ENCODE results near the gene PSORS1C2. TPM values are rescaled to one million over a fixed set of nuclear protein-coding genes. Genes with fewer than 3 reads are reported as not detected.
A peak's percentile ranks its signal among the peaks of the same experiment; 100 is the strongest.
"Not testable (repeated sequence)": the region's sequence is repeated elsewhere in the genome, so short reads cannot be mapped to it uniquely, and the experiment has no call there.

Gene PSORS1C2
- not detected in 2 replicates for total RNA-seq

DNA sequence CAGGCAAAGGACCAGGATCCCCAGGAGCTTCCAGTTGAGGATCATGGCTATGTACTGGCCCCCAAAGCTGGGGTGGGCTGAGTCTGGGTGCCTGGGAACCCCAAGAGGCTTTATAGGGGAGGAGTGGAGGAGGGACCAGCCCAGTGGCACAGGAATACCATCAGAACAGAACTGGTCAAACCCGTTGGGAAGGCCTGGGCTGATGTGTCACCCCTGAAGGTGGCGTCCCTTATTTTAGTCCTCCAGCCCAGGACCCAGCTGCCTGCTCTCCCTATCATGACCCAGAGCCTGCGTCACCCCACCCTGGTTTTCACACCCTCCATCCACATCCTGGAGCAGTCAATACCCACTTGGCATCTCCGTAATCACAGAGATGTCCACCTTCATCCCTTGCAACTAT lies at the start of gene PSORS1C2:
Gene PSORS1C2 (minus strand): TSS at position 85 of the 400 bp plus-strand sequence. CDS start 40 bp downstream, at position 45.
- no peak for DNase-seq (ENCODE audit: low read depth in 2 of 2)

DNA sequence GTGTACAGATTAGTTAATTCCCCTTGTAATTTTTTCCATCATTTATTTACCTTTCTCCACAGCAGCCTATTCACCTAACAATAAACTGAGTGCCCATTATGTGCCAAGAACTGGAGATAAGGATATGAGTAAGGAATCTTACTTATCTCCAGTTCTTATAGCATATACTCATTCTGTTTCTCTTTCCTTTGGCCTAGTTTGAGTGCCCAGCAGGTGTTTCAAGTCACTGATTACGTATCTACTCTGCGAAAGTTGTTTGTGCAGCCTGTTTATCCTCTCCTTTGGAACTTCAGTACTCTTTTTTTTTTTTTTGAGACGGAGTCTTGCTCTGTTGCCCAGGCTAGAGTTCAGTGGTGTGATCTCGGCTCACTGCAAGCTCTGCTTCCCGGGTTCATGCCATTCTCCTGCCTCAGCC lies 48.9 kb upstream of the PSORS1C2 start:
- no peak for DNase-seq (ENCODE audit: low read depth in 2 of 2)

DNA sequence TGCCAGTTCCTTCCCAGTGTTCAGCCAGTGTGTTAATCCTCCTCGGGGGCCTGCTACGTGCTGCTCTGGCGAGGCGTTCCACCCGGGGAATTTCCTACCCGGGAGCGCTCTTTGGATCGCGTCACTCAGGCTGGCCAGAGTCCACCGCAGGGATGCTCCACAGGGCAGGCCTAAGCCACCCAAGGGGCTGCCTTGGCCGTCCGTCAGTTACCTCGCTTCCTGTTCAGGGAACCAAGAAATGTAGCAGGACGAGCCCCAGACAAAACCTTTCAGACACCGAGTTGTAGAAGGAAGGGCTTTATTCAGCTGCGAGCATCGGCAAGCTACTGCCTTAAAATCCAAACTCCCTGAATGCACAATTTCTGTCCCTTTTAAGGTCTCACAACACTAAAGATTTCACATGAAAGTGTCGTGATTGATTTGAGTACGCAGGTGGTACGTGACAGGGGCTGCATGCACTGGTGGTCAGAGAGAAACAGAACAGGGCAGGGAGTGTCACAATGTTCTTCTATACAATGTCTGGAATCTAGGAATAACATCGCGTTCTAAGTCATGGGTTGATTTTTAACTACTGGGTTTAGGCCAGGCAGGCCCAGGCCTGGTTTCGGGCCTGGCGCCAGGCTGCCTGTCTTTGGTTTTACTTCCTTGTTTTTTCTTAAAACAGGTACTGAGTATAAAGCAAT lies 47.3 kb upstream of the PSORS1C2 start:
- DNase-seq (ENCODE audit: low read depth in 2 of 2) = no peak

DNA sequence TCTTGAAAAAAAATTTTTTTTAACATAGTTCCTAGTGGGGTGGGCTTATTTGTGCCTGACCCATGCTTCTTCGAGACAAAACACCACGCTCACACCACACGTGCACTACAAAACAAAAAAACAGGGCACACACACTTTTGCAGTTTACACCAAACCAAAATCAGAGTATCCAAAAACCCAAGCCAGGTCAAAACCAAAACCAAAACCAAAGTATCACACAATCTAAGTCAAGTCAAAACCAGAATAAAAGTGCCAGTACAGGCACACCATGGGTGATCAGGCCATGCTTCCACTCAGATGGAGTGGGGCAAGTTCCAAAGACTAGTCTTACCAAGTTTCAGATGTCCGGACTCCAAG lies 46.8 kb upstream of the PSORS1C2 start:
- not testable (repeated sequence) for DNase-seq (ENCODE audit: low read depth in 2 of 2)

DNA sequence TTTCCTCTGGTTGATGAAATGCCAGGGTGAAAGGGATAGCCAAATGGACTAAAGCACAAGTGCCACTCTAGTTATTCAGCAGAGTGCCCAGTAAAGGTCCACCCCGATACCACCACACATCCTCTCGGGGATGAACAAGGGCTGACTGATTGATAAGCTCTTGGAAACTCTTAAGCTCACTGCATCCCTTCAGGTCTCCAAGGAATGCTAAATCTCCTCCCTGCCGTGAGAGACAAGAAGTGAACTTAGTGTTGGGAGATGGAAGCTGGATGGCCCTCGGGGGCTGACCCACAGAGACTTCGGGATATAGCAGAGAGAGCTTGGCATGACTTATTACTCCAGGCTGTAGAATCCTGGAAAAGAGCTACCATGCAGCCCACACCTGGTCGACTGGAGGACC lies 45.0 kb upstream of the PSORS1C2 start:
- not testable (repeated sequence) for DNase-seq (ENCODE audit: low read depth in 2 of 2)

DNA sequence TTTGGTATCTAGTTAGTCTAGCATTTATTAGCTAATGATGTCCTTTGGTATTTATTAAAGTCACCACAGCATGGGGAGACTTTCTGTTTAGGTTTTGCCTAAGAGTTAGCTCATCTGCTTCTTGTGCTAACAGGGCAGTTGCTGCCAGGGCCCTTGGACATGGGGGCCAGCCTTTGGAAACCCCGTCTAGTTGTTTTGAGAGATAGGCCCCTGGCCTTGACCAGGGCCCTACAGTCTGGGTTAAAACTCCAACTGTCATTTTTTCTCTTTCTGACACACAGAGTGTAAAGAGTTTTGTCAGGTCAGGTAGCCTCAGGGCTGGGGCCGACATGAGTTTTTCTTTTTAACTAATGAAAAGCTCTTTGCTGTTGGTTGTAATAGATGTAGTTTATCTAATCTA lies 44.4 kb upstream of the PSORS1C2 start:
- DNase-seq (ENCODE audit: low read depth in 2 of 2) = not testable (repeated sequence)

DNA sequence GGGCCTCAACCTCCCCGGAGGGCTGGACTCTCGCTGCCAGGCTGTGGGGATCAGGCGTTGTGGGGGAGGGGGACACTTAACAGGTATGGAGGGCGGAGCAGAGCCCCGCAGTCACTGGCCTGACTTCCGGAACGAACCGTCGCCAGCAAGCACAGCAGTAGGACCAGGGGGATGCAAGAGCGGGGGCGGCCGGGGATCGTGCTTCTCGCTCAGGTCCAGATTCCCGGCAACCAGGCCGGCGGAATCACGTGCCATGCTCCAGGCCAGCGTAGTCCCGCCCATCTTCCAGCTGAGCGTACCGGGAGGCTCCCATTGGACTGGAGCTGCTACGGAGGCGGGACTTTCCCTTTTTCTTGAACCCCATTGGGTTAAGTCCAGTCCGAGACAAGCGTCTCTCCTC lies 41.6 kb upstream of the PSORS1C2 start:
- DNase-seq (ENCODE audit: low read depth in 2 of 2) = peak; percentile 77 to 88

DNA sequence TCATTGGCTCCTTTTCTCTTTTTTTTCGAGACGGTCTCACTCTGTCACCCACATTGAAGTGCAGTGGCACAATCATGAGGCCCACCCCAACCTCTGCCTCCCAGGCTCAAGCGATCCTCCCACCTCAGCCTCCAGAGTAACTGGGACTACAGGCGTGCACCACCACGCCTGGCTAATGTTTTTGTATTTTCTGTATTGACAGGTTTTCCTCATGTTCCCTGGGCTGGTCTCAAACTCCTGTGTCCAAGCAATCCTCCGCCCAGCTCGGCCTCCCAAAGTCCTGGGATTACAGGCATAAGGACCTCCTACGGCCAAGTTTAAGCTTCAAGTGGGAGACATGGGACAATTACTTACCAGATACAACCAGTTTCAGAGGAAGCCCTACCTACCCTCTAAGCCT lies 41.0 kb upstream of the PSORS1C2 start:
- no peak for DNase-seq (ENCODE audit: low read depth in 2 of 2)

DNA sequence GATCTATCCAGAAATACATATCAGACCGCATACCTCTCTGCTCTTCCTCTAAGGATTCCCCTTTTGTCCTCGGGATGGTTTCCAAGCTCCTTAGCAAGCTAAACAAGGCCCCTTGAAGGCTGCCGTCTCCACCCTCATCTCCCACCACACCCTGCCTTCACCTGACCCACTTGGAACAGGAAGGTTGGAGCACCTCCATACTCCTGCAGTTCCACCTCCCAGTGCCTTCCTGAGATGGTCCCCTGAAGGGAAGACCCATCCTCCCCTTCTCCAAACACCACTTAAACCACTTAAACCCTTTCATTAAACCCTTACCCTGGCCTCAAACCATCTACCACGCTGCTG lies 40.1 kb upstream of the PSORS1C2 start:
- no peak for DNase-seq (ENCODE audit: low read depth in 2 of 2)

DNA sequence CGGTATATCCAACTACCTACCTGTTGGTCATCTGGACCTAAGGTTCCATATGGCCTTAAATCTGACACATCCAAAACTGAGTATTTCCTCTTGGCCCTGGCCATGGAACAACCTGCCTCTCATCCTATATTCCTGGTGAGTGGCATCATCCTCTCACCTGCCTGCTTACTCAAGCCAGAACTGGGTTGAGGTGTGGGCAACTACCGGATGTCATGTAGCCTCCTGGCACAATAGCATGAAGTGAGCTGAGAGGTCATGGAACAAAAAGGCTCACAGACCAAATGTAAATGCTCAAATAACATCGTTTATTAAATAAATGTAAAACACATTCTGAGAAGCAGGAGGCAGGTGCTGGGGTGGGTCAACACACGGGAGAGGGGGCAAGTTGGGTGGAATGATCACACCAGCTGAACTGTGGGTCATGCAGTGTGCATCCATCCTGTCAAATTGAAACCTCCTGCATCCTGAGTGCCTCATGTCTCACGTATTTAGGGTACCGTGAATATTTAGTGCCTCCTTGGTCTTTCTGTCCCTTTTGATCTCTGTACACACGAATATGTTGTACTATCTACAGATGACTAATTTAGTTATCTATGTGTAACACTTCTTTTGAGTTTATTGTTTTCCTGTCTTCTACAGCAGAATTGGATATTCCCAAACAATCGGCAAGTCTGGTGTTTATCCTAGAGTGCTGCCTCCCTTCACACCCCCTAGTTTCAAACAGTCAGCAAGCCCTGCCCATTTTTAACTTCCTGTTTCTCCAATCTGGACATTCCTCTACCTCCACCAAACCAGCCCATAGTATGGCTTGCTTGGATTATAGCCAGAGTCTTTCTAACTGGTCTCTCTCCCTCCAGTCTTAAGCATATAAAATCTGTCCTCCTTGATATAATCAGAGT lies 39.5 kb upstream of the PSORS1C2 start:
- peak in 1 of 2 donors; percentile 39 for DNase-seq (ENCODE audit: low read depth in 2 of 2)

DNA sequence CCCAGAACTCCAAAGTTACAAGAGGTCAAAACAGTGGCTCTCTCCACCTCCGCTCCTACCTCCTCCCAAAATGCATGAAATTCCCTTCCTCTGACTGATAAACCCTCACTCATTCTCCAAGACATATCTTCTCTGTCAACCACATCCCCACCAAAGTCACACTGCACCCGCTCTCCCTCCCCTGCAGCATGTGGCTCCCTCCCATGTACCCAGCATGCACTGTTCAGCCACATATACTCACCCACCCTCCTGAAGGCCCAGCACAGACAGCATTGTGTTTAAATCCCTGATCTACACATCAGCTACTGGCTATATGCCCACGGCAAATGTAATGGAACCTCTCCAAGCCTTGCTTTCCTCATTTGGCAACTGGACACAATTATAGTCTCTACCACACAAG lies 37.1 kb upstream of the PSORS1C2 start:
- DNase-seq (ENCODE audit: low read depth in 2 of 2) = no peak

DNA sequence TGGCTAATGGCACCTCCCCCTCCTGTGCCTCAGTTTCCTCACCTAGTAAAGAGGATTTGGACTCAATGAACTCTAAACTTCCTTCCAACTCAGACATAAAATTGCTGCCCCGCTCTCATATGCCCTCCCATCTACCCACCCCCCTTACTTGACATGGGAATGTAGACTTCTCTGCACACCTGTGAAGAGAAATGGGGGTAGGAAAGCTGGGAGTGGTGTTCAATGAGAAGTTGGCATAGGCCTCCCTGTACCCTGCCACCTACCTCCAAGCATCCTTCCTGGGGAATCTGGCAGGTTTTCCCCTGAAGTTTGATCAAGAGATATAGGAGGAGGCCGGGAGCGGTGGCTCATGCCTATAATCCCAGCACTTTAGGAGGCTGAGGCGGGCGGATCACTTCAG lies 35.5 kb upstream of the PSORS1C2 start:
- DNase-seq (ENCODE audit: low read depth in 2 of 2) = no peak

DNA sequence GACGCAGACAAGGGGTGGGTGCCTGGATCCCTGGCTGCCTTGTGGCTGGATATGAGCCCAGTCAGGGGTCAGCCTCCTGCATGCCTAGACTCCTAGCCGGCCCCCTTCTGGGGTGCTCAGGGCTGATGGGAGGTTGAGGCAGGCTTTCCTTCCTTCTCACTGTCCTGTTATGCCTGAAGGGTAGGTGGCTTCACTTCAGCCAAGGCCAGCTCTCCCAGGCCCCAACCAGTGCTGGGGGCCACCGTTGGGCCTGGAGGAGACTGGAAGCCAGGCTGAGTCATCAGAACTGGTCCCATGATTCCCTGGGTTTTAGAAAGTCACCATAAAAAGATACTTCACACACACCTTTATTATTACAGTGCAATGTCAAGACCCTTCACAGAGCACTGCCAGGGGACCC lies 34.5 kb upstream of the PSORS1C2 start:
- DNase-seq (ENCODE audit: low read depth in 2 of 2) = no peak

DNA sequence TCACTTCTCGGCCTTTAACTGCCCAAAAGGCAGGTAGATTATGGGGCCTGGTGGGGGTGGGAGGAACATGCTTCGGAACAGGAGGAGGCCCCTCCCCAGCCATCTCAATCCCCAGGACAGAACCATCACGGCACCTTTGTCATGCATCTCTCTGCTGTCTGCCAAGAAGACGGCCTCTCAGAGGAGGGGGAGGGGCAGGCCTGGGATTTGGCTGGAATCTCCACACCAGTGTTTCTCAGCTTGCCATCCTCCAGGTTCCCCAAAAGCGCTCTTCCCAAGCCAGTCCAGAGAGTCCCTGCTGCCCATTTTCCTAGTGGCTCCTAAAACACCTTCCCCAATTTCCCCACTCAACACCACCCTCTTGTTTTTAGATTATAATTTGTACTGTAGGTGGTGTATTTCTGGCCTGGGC lies 34.1 kb upstream of the PSORS1C2 start:
- no peak for DNase-seq (ENCODE audit: low read depth in 2 of 2)

DNA sequence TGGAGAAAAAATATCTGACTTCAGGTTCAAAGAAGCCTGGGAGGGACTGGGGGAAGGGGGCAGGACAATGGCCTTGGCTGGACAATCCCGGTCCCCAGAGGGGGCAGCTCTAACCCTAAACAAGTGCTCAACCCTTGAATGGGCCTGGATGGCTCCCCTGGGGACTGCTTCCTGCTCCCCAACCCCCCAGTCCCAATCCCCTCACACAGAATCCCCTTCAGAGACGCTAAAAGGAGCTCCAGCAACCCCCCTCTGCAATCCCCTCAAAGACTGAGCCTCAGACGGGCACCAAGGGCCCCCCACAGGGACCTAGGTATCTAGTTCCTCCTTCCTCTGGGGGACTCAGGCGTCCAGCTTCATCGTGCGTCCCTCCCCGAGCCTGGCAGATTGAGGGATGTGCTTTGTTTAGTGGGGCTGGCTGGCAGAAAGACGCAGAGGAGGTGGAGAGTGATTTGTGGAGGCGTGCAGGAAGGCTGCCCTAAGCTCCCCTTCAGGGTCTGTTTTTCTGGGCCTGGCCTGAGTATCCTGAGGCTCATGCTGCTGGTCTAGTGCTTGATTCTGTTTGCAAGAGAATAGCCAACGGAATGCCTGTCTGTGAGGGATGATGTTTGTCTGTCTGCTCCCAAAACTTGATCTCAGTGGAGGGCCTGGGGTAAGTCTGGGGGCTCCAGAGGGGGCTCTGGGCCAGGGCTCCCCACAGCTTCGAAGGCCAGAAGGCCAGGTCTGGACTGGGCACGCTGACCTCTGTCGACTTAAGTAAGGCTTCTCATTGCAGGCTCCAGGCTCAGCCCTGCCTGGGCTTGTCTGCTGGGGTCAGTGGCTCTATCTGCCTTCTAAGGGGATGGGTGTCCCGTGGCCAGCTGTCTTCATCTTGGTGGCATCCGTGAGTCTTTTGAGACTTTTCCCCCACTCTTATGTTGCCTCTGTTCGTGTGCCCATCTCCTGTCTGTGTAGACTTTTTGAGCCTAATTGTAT lies 33.4 kb upstream of the PSORS1C2 start:
- DNase-seq (ENCODE audit: low read depth in 2 of 2) = no peak

DNA sequence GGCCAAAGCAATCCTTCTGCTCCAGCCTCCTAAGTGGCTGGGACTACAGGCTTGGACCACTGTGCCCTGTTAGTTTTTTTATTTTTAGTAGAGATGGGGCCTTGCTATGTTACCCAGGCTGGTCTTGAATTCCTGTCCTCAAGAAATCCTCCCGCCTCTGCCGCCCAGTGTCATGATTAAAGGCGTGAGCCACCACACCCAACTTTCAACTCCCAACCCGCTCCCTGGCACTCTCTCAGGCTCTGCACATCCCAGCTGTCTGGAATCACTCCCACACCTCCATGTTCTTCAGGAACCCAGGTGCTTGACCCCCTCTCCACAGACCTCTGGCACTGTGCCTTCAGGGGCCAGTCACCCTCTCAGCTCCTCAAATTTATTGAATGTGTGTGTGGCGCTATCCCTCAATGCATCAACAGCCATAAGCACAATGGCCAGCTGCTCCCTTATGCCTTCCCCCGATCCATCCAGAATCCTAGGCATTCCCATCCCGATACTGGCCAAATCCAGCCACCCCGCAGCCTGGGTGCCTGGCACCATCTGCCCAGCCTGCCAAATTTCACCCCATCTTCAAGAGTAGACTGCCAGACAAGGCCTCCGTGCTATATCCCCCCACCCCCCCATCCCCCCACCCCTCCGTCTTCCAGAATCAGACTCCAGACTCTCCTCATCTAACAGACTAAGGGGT lies 32.3 kb upstream of the PSORS1C2 start:
- no peak for DNase-seq (ENCODE audit: low read depth in 2 of 2)

DNA sequence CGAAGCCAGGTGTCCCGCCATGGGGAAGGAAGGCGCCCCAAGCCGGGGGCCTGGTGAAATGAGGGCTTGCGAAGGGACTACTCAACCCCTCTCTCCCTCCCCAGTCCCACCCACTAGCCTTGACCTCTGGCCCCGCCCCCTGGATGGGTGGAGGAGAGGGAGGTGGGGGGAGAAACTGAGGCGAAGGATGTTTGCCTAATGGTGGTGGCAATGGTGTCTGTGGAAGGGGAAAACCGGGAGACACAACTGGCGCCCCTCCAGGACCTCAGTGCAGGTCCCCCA lies 31.7 kb upstream of the PSORS1C2 start, which contains the start of gene POU5F1:
Gene POU5F1 (minus strand): TSS at position 83 of the 282 bp plus-strand sequence. CDS start 62 bp downstream, at position 21.
- DNase-seq (ENCODE audit: low read depth in 2 of 2) = no peak

DNA sequence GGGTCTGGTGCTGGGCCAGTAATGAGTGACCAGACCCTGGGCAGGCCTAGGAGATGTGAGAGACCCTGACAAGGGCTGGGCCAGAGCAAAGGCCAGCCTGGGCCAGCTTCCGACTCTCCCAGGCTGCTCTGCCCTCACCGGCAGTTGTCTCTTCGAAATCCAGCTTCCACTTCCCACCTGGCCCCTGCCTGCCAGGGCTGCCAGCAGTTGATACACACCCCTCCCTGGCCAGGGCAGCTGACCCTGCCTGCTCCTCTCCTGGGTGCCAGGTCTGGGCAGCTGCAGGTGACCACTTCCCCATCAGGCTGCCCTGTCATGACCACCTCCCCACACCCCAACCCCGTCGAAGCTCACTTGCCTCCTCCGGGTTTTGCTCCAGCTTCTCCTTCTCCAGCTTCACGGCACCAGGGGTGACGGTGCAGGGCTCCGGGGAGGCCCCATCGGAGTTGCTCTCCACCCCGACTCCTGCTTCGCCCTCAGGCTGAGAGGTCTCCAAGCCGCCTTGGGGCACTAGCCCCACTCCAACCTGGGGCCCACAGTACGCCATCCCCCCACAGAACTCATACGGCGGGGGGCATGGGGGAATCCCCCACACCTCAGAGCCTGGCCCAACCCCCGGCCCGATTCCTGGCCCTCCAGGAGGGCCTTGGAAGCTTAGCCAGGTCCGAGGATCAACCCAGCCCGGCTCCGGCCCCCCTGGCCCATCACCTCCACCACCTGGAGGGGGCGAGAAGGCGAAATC lies 31.2 kb upstream of the PSORS1C2 start:
- not testable (repeated sequence) for DNase-seq (ENCODE audit: low read depth in 2 of 2)

DNA sequence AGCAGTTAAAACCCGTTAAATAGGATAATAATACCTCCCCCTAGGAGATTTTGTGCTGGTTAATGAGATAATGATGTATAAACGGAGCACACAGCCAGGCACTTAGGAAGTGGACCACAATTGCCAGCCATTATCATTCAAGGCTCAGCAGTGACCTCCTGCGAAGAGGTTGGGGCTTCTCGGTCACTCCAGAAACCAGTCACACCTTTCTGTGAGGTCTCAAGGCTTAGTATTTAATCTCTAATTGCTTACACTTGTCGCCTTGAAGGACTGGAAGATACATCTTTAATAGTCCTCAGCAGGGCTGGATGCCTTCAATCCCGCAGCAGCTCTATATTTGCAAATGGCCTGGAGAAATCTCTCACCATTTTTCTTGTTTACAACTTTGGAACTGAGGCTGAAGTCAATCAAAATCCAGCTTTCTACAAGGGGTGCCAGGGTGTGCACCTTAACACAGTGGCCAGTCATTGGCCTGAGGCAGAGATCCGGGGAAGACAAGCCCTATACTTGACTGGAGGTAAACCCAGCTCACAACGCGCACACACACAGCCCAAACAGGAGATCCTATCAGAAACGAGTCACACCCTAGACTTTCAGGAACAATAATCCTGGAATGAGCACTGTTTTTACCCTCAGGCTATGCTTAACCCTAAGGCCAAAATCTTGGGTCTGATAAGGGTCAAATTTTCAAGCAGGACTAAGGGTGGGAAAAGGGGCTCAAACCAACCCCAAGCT lies 30.4 kb upstream of the PSORS1C2 start:
- DNase-seq (ENCODE audit: low read depth in 2 of 2) = no peak

DNA sequence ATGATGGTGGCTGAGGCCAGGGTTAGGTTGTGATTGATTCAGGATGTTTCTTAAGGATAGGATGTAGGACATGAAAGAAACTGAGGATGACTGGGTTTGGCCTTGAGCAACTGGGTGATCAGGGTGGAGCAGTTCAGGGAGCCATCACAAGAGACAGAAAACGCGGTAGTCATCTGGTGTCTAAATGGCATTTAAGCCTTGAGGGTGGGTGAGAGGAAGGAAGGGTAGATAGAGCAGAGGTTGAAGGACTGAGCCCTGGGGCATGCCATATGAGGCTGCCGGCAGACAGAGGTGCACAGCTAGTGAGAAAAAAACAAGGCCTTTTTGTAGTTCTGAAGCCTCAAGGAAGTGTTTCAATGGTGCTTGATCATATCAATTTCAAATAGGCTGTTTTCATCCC lies 29.7 kb upstream of the PSORS1C2 start:
- DNase-seq (ENCODE audit: low read depth in 2 of 2) = no peak
